Left ventricle myocardium inferior (tissue), 1 donor: ENCODE measurements around the gene RIPK4. TPM values are rescaled to one million over a fixed set of nuclear protein-coding genes. Genes with fewer than 3 reads are reported as not detected.
A peak's percentile ranks its signal among the peaks of the same experiment; 100 is the strongest.
"Not testable (repeated sequence)": the region's sequence is repeated elsewhere in the genome, so short reads cannot be mapped to it uniquely, and the experiment has no call there.

Experiments used
- DNase-seq: peaks from one replicate; pipeline ENCODE4 v3.0.0-alpha.2; 2020
- H3K27ac ChIP-seq: fragments of 200-600 bp; replicated peaks from 2 replicates; pipeline ENCODE4 v1.8.0; 2021
- H3K27me3 ChIP-seq: fragments of 200-600 bp; 2 replicates; pipeline ENCODE4 v1.8.0; 2021; ENCODE audit warnings: low read depth
- H3K36me3 ChIP-seq: fragments of 200-600 bp; 2 replicates; pipeline ENCODE4 v1.8.0; 2021
- H3K4me1 ChIP-seq: fragments of 200-600 bp; 2 replicates; pipeline ENCODE4 v1.8.0; 2021
- H3K4me3 ChIP-seq: fragments of 200-600 bp; 2 replicates; pipeline ENCODE4 v1.8.0; 2021; ENCODE audit warnings: mild to moderate bottlenecking, moderate library complexity
- H3K9me3 ChIP-seq: fragments of 200-600 bp; replicated peaks from 2 replicates; pipeline ENCODE4 v1.8.0; 2021
- CTCF ChIP-seq: fragments of 200-600 bp; IDR thresholded peaks from 2 replicates; pipeline ENCODE4 v1.8.0; 2021; ENCODE audit warnings: antibody characterized with exemption, mild to moderate bottlenecking, borderline replicate concordance
- intact Hi-C: fragments of 100-400 bp; cut with micrococcal nuclease; formaldehyde crosslinking; loops from one replicate; pipeline ENCODE4 v1.11.0; 2022
- total RNA-seq: library from RNA; stranded (reverse); fragmentation: NEBNext Ultra II Directional; extraction: Animal tissue kit (Norgen Biotek cat#: 25700); gene quantifications from one replicate; pipeline ENCODE4 v1.2.1, GENCODE V29; 2021
- donor health status: DM: no; HTN: yes; CAD: no; lungs with severe emphysema.

RIPK4 gene
- total RNA-seq, 1 donor from 2014 or later = 0.11 TPM

- Histone ChIP-seq H3K4me1 (peaks cover 8% of the 10 kb centered on the region), H3K27ac (no peak overlapping the region), H3K36me3 (no peaks in the 10 kb centered on the region), H3K4me3 (peak overlapping the region; percentile 25), H3K9me3 (no peaks in the 10 kb centered on the region), H3K27me3 (peaks cover 88% of the 10 kb centered on the region)
- DNase-seq = no peak
- no peak for TF ChIP-seq CTCF
- intact Hi-C loops = no loop called here
These were observed 40.7 kb downstream of the RIPK4 start for GRCh38 chr21:41726058-41726558.

- no peak for TF ChIP-seq CTCF
- no peaks in the 10 kb centered on the region for H3K36me3 ChIP-seq
- no peak overlapping the region for H3K27ac ChIP-seq
- intact Hi-C loops = no loop called here
- peaks cover 8% of the 10 kb centered on the region for H3K4me1 ChIP-seq
- no peak for DNase-seq
- H3K27me3 ChIP-seq = peaks cover 92% of the 10 kb centered on the region
- H3K4me3 ChIP-seq = peak overlapping the region; percentile 25
- H3K9me3 ChIP-seq = no peaks in the 10 kb centered on the region
These were observed 41.3 kb downstream of the RIPK4 start for GRCh38 chr21:41725421-41726031.

GRCh38 chr21:41723835-41724234 lies 43.0 kb downstream of the RIPK4 start:
- H3K4me3 ChIP-seq, H3K4me1 ChIP-seq, H3K27ac ChIP-seq, DNase-seq, H3K9me3 ChIP-seq, H3K36me3 ChIP-seq, intact Hi-C loops: not testable (repeated sequence)
- peaks cover 89% of the 10 kb centered on the region for H3K27me3 ChIP-seq

- Histone ChIP-seq H3K9me3 (no peaks in the 10 kb centered on the region), H3K4me3 (no peak overlapping the region), H3K4me1 (peaks cover 2% of the 10 kb centered on the region), H3K27me3 (peaks cover 88% of the 10 kb centered on the region), H3K36me3 (no peaks in the 10 kb centered on the region), H3K27ac (no peak overlapping the region)
- no peak for TF ChIP-seq CTCF
- DNase-seq = no peak
- intact Hi-C loops = no loop called here
These were observed 44.5 kb downstream of the RIPK4 start for GRCh38 chr21:41722052-41723018.

- intact Hi-C loops = no loop called here
- no peak for TF ChIP-seq CTCF
- no peaks in the 10 kb centered on the region for H3K9me3 ChIP-seq
- H3K27me3 ChIP-seq = peaks cover 88% of the 10 kb centered on the region
- H3K36me3 ChIP-seq = no peaks in the 10 kb centered on the region
- H3K27ac ChIP-seq = no peak overlapping the region
- no peak overlapping the region for H3K4me3 ChIP-seq
- no peaks in the 10 kb centered on the region for H3K4me1 ChIP-seq
- DNase-seq = no peak
These were observed 46.6 kb downstream of the RIPK4 start for GRCh38 chr21:41720250-41720649.
